ENCODE measurements around the gene MEIS3.

GRCh38 chr19:47419030-47419783 is at the start of gene MEIS3:
- TF ChIP-seq POLR2A (IDR thresholded peaks at IDR 0.05; ENCODE audit: extremely low read depth, insufficient read length): no peak
- TF ChIP-seq CTCF (IDR thresholded peaks at IDR 0.05; ENCODE audit: low read depth, low read length): no peak
